Endothelial cell of umbilical vein (primary cell): ENCODE data around the gene ATXN3. TPM values are rescaled to one million over a fixed set of nuclear protein-coding genes. Genes with fewer than 3 reads are reported as not detected.

Source experiments
- BruUV-seq: library from RNA; stranded (reverse); fragments of 400-500 nt; replicated peaks from 2 replicates; lab custom pipeline; 2021; lab: Mats Ljungman, UMichigan
- CTCF ChIA-PET: fragments of 300-600, 350-600 bp; sonication (Branson Sonifier 250); formaldehyde crosslinking; loops from one replicate; lab custom pipeline; 2021; ENCODE audit warnings: antibody characterized with exemption, inconsistent platforms; lab: Charles Lee
- POLR2A ChIA-PET: fragments of 300-600, 350-600 bp; sonication (Branson Sonifier 250); formaldehyde crosslinking; loops from one replicate; lab custom pipeline; 2021; ENCODE audit warnings: antibody characterized with exemption, inconsistent platforms; lab: Charles Lee
- DNase-seq: peaks from one replicate; pipeline ENCODE4 v3.0.0-alpha.2; 2011; ENCODE audit warnings: low read depth, low spot score
- FAIRE-seq: peaks from 2 replicates; lab custom pipeline; 2011; peaks lifted over from hg19 to GRCh38; lab: Jason Lieb, UNC
- H2AFZ ChIP-seq: 2 replicates; pipeline ENCODE4 v1.6.0; 2012; ENCODE audit warnings: low read depth, low read length, control low read depth, inconsistent platforms
- H3K27ac ChIP-seq: 2 replicates; pipeline ENCODE4 v1.5.1; 2011; ENCODE audit warnings: low read depth, mild to moderate bottlenecking, control low read depth, low read length, moderate library complexity; ENCODE audit not compliant: insufficient read depth
- H3K27me3 ChIP-seq, 2 experiments: 2 replicates each; pipeline versions ENCODE4 v1.6.0 to v1.6.1; 2011; ENCODE audit warnings: low read length in 2 of 2, mixed read lengths in 1 of 2; ENCODE audit not compliant: control insufficient read depth in 2 of 2, insufficient read depth in 2 of 2
- H3K36me3 ChIP-seq, 2 experiments: 2 replicates in 1 of 2; 3 replicates in 1 of 2; pipeline ENCODE4 v1.5.1; 2011; ENCODE audit warnings: low read length in 2 of 2, mild to moderate bottlenecking in 1 of 2, moderate library complexity in 1 of 2; ENCODE audit not compliant: control insufficient read depth in 2 of 2, insufficient read depth in 2 of 2; ENCODE audit errors: extremely low read depth in 1 of 2
- H3K4me1 ChIP-seq: 3 replicates; pipeline ENCODE4 v1.5.1; 2011; ENCODE audit warnings: mild to moderate bottlenecking, low read length; ENCODE audit not compliant: control insufficient read depth, insufficient read depth; ENCODE audit errors: extremely low read depth
- H3K4me2 ChIP-seq: 2 replicates; pipeline ENCODE4 v1.6.1; 2011; ENCODE audit warnings: low read length, control low read depth, mixed read lengths; ENCODE audit not compliant: insufficient read depth
- H3K4me3 ChIP-seq, 3 experiments: fragments of 200-600 bp in 1 of 3; sonication (generic), shearing (Covaris generic) in 1 of 3; replicated peaks in 1 of 3; 2 replicates each; pipeline ENCODE4 v1.5.1; 2011 to 2016; ENCODE audit warnings: control low read depth in 3 of 3, low read length in 3 of 3, mild to moderate bottlenecking in 2 of 3, inconsistent platforms in 1 of 3, low read depth in 1 of 3, moderate library complexity in 1 of 3; ENCODE audit not compliant: insufficient read depth in 1 of 3
- H3K79me2 ChIP-seq: 2 replicates; pipeline ENCODE4 v1.6.0; 2012; ENCODE audit warnings: low read length, inconsistent platforms; ENCODE audit not compliant: control insufficient read depth, insufficient read depth
- H3K9ac ChIP-seq: replicated peaks from 2 replicates; pipeline ENCODE3; 2011; ENCODE audit warnings: low read length, control low read depth; ENCODE audit not compliant: insufficient read depth; ENCODE audit errors: extremely low read depth
- H3K9me1 ChIP-seq: replicated peaks from 3 replicates; pipeline ENCODE4 v1.6.0; 2011; ENCODE audit warnings: mild to moderate bottlenecking, low read length; ENCODE audit not compliant: control insufficient read depth, insufficient read depth; ENCODE audit errors: extremely low read depth
- H3K9me3 ChIP-seq: replicated peaks from 2 replicates; pipeline ENCODE4 v1.5.1; 2012; ENCODE audit warnings: low read length, inconsistent platforms; ENCODE audit not compliant: control insufficient read depth, insufficient read depth
- H4K20me1 ChIP-seq: replicated peaks from 2 replicates; pipeline ENCODE3; 2011; ENCODE audit warnings: mild to moderate bottlenecking, low read length; ENCODE audit not compliant: control insufficient read depth, insufficient read depth; ENCODE audit errors: extremely low read depth
- CTCF ChIP-seq, 2 donors: IDR thresholded peaks; 1 replicate in 1 of 2; 2 replicates in 1 of 2; pipeline ENCODE4 v1.5.1; 2011; ENCODE audit warnings: low read length in 2 of 2, mild to moderate bottlenecking in 2 of 2, moderate library complexity in 2 of 2, control low read depth in 1 of 2, inconsistent platforms in 1 of 2, low read depth in 1 of 2; ENCODE audit not compliant: insufficient read depth in 1 of 2; ENCODE audit errors: extremely low read depth in 1 of 2
- EZH2 ChIP-seq: IDR thresholded peaks from 2 replicates; pipeline ENCODE4 v1.6.1; 2012; ENCODE audit warnings: borderline replicate concordance, low read depth, mild to moderate bottlenecking, moderate library complexity, low read length, inconsistent platforms; ENCODE audit not compliant: severe bottlenecking
- FOS ChIP-seq: IDR thresholded peaks from 2 replicates; pipeline ENCODE4 v1.6.1; 2011; ENCODE audit warnings: mild to moderate bottlenecking, low read length, moderate library complexity, borderline replicate concordance; ENCODE audit not compliant: insufficient read depth
- GATA2 ChIP-seq: IDR thresholded peaks from 2 replicates; pipeline ENCODE4 v1.7.0; 2011; ENCODE audit warnings: low read depth, mild to moderate bottlenecking, moderate library complexity, mixed read lengths, low read length; ENCODE audit not compliant: insufficient read length, insufficient read depth
- JUN ChIP-seq: IDR thresholded peaks from 2 replicates; pipeline ENCODE4 v1.6.1; 2011; ENCODE audit warnings: borderline replicate concordance, low read depth; ENCODE audit not compliant: insufficient read length, insufficient read depth
- MAX ChIP-seq: IDR thresholded peaks from 2 replicates; pipeline ENCODE4 v1.6.1; 2011; ENCODE audit not compliant: insufficient read depth, insufficient read length
- MYC ChIP-seq: IDR thresholded peaks from one replicate; pipeline ENCODE4 v1.6.1; 2011; ENCODE audit warnings: mild to moderate bottlenecking, low read depth, low read length
- POLR2A ChIP-seq: IDR thresholded peaks from 2 replicates; pipeline ENCODE4 v1.6.1; 2012; ENCODE audit warnings: low read depth, mild to moderate bottlenecking, control low read depth, low read length
- POLR2AphosphoS5 ChIP-seq: IDR thresholded peaks from 2 replicates; pipeline ENCODE4 v1.6.1; 2012; ENCODE audit warnings: low read depth, mild to moderate bottlenecking, control low read depth, low read length, moderate library complexity; ENCODE audit not compliant: insufficient read depth
- dilution Hi-C: fragments of 300-500 bp; cut with MboI; formaldehyde crosslinking; loops from one replicate; pipeline ENCODE4 v1.15.0; 2019; ENCODE audit warnings: low sequenced_read_pairs; ENCODE audit not compliant: extremely low pct_ligation_motif_present
- intact Hi-C: fragments of 100-400 bp; cut with micrococcal nuclease; formaldehyde crosslinking; loops from one replicate; pipeline ENCODE4 v1.10.0; 2022
- polyA plus RNA-seq, 4 experiments: library from polyadenylated mRNA; depleted of rRNA in 3 of 4; stranded (reverse) in 3 of 4; unstranded in 1 of 4; fragments of >200 nt; gene quantifications; 2 replicates each; pipeline versions ENCODE4 v1.2.1 to v1.2.3, GENCODE V29; 2011 to 2012; ENCODE audit warnings: missing spikeins in 1 of 4
- total RNA-seq: library from RNA; stranded (reverse); gene quantifications from 2 replicates; pipeline ENCODE4 v1.2.3, GENCODE V29; 2021

The ATXN3 gene
- total and polyA plus RNA-seq, 2 donors (not counting 3 experiments of a cell fraction or from before 2014, with no cell fraction given), result 7.9 to 30.2 TPM

- DNase-seq (peak; percentile 70), FAIRE-seq (no peak)
- Histone ChIP-seq H4K20me1 (no peaks in the 10 kb centered on the region), H3K9me3 (no peaks in the 10 kb centered on the region), H3K4me2 (peak overlapping the region; percentile 26), H3K36me3 (no peaks in the 10 kb centered on the region), H2AFZ (peak overlapping the region; percentile 74), H3K4me1 (peaks cover 7% of the 10 kb centered on the region), H3K27ac (peak overlapping the region; percentile 75), H3K79me2 (peaks cover 35% of the 10 kb centered on the region), H3K4me3 (peak overlapping the region; percentile 40 to 89 (median 79)), H3K9ac (peak overlapping the region; percentile 92), H3K9me1 (no peaks in the 10 kb centered on the region), H3K27me3 (no peaks in the 10 kb centered on the region)
- BruUV-seq, result TSS peak; percentile 55
- TF ChIP-seq CTCF (IDR thresholded peaks at IDR 0.05; ENCODE audit: extremely low read depth in 1 of 2, insufficient read depth in 1 of 2, low read depth in 1 of 2, low read length in 2 of 2) (no peak), FOS (no peak), POLR2AphosphoS5 (peak; percentile 38), MAX (no peak), MYC (no peak), GATA2 (no peak), JUN (no peak), POLR2A (peak; percentile 48), EZH2 (no peak)
- POLR2A ChIA-PET, result interaction anchor here (0.5 to 2.5 kb wide), 6 partner anchors 10 to 673 kb away, joined by 3 to 15 read pairs (median 4); partner anchors contain the start of genes ATXN3 and GOLGA5
- intact Hi-C loops, result loop anchor here (1.0 to 5.0 kb wide), 4 partner anchors 15 to 671 kb away; partner anchors contain the start of genes ATXN3, FBLN5 and GOLGA5
- CTCF ChIA-PET, result interaction anchor here (1.0 to 10.1 kb wide), 12 partner anchors 10 to 569 kb away, joined by 3 to 145 read pairs (median 4); partner anchors contain the start of gene ATXN3
- dilution Hi-C loops, result no loop called here
These were observed 14.9 kb upstream of the ATXN3 start for GRCh38 chr14:92121207-92121669.
